ENCODE data around the gene CHST3.

The CHST3 gene

GRCh38 chr10:72049472-72049871 lies 85.3 kb downstream of the CHST3 start:
- DNase-seq: no peak
- H3K4me1 ChIP-seq: peaks cover 0 to 9% (median 6%) of the 10 kb centered on the region in 4 donors
- H3K27ac ChIP-seq: no peak overlapping the region
- H3K27me3 ChIP-seq: peaks cover 0 to under 1% of the 10 kb centered on the region in 2 donors
- intact Hi-C loops (cut with DNase I; ENCODE audit: low total_unique reads): loop anchor here (2.0 kb wide), 1 partner anchor 95 kb away; no protein-coding TSS in a partner anchor
- TF ChIP-seq CTCF (IDR thresholded peaks at IDR 0.05): no peak
- no peaks in the 10 kb centered on the region for H3K9me3 ChIP-seq
- no peak overlapping the region for H3K4me3 ChIP-seq
- H3K36me3 ChIP-seq: no peaks in the 10 kb centered on the region

GRCh38 chr10:72049969-72050781 lies 86.0 kb downstream of the CHST3 start:
- no peak overlapping the region for H3K27ac ChIP-seq
- H3K27me3 ChIP-seq: peaks cover 0 to 3% of the 10 kb centered on the region in 2 donors

GRCh38 chr10:72050873-72051272 lies 86.7 kb downstream of the CHST3 start:
- Histone ChIP-seq H3K27ac (no peak overlapping the region), H3K4me3 (no peak overlapping the region), H3K4me1 (no peaks in the 10 kb centered on the region), H3K27me3 (peaks cover 0 to 6% of the 10 kb centered on the region in 2 donors), H3K9me3 (no peaks in the 10 kb centered on the region), H3K36me3 (no peaks in the 10 kb centered on the region)
- no peak for DNase-seq
- intact Hi-C loops (cut with DNase I; ENCODE audit: low total_unique reads): no loop called here
- TF ChIP-seq CTCF (IDR thresholded peaks at IDR 0.05): no peak

More at GRCh38 chr10:72049969-72050781, 86.0 kb downstream of the CHST3 start:
- intact Hi-C loops (cut with DNase I; ENCODE audit: low total_unique reads): loop anchor here (2.0 kb wide), 1 partner anchor 95 kb away; no protein-coding TSS in a partner anchor
- TF ChIP-seq CTCF (IDR thresholded peaks at IDR 0.05): no peak
- no peaks in the 10 kb centered on the region for H3K9me3 ChIP-seq
- no peak for DNase-seq
- no peak overlapping the region for H3K4me3 ChIP-seq
- no peaks in the 10 kb centered on the region for H3K36me3 ChIP-seq
- H3K4me1 ChIP-seq: peaks cover 0 to 1% (median under 1%) of the 10 kb centered on the region in 4 donors

- Histone ChIP-seq H3K9me3 (no peaks in the 10 kb centered on the region), H3K4me3 (no peak overlapping the region), H3K36me3 (no peaks in the 10 kb centered on the region), H3K27ac (no peak overlapping the region), H3K27me3 (peaks cover 0 to 21% of the 10 kb centered on the region in 2 donors), H3K4me1 (no peaks in the 10 kb centered on the region)
- intact Hi-C loops (cut with DNase I; ENCODE audit: low total_unique reads): no loop called here
- TF ChIP-seq CTCF (IDR thresholded peaks at IDR 0.05): no peak
- DNase-seq: no peak
Measured at GRCh38 chr10:72053690-72054089, 89.5 kb downstream of the CHST3 start.

GRCh38 chr10:72056113-72056512 lies 91.9 kb downstream of the CHST3 start:
- Histone ChIP-seq H3K27me3 (peaks cover 0 to 35% of the 10 kb centered on the region in 2 donors), H3K27ac (no peak overlapping the region), H3K4me1 (no peaks in the 10 kb centered on the region), H3K4me3 (no peak overlapping the region), H3K9me3 (no peaks in the 10 kb centered on the region), H3K36me3 (no peaks in the 10 kb centered on the region)
- intact Hi-C loops (cut with DNase I; ENCODE audit: low total_unique reads): no loop called here
- DNase-seq: no peak
- TF ChIP-seq CTCF (IDR thresholded peaks at IDR 0.05): no peak

All from tibial artery (tissue), 4 donors.